Brain microvascular endothelial cell (primary cell): ENCODE measurements around the gene SCYGR3.

Experiments used
- DNase-seq: peaks from one replicate; pipeline ENCODE4 v3.0.0-alpha.2; 2020
- H3K27ac ChIP-seq: fragments of 250-450 bp; sonication (Bioruptor Pico); 2 replicates; pipeline ENCODE4 v1.5.1; 2020; ENCODE audit warnings: mild to moderate bottlenecking, moderate library complexity
- H3K27me3 ChIP-seq: fragments of 250-450 bp; sonication (Bioruptor Pico); replicated peaks from 2 replicates; pipeline ENCODE4 v1.5.1; 2020; ENCODE audit warnings: mild to moderate bottlenecking
- H3K36me3 ChIP-seq: fragments of 250-450 bp; sonication (Bioruptor Pico); replicated peaks from 2 replicates; pipeline ENCODE4 v1.5.1; 2020; ENCODE audit warnings: mild to moderate bottlenecking
- H3K4me3 ChIP-seq: 2 replicates; pipeline ENCODE4 v1.5.1; 2011; ENCODE audit warnings: low read depth, mild to moderate bottlenecking, control low read depth, low read length, moderate library complexity
- CTCF ChIP-seq: IDR thresholded peaks from 2 replicates; pipeline ENCODE4 v1.5.1; 2011; ENCODE audit warnings: low read depth, mild to moderate bottlenecking, moderate library complexity, low read length, control low read depth, inconsistent platforms; ENCODE audit errors: missing control alignments
- in situ Hi-C: cut with HindIII; loops from 2 replicates; pipeline ENCODE4 v1.10.0; 2017; ENCODE audit warnings: low sequenced_read_pairs, low pct_ligation_motif_present

SCYGR3 gene

GRCh38 chr2:227617316-227618230, 2.9 kb upstream of the SCYGR3 start, which contains the start of gene SCYGR4:
Gene SCYGR4 (plus strand): TSS chr2:227617498. CDS start chr2:227617498, 0 bp downstream.
- in situ Hi-C loops = no loop called here
- H3K27ac ChIP-seq = no peak within 1 kb of the TSS
- DNase-seq = peak; percentile 24
- no peaks in the 10 kb centered on the region for H3K36me3 ChIP-seq
- no peak for TF ChIP-seq CTCF
- no peak within 1 kb of the TSS for H3K4me3 ChIP-seq
- no peaks in the 10 kb centered on the region for H3K27me3 ChIP-seq

GRCh38 chr2:227616631-227617030, 2.0 kb upstream of the SCYGR3 start:
- Histone ChIP-seq H3K36me3 (no peaks in the 10 kb centered on the region), H3K4me3 (no peak overlapping the region), H3K27me3 (no peaks in the 10 kb centered on the region), H3K27ac (no peak overlapping the region)
- no peak for DNase-seq
- TF ChIP-seq CTCF = no peak
- in situ Hi-C loops = no loop called here

- in situ Hi-C loops = no loop called here
- Histone ChIP-seq H3K36me3 (no peaks in the 10 kb centered on the region), H3K4me3 (no peak overlapping the region), H3K27me3 (no peaks in the 10 kb centered on the region), H3K27ac (no peak overlapping the region)
- no peak for DNase-seq
- no peak for TF ChIP-seq CTCF
Measured at GRCh38 chr2:227615906-227616305, 1.3 kb upstream of the SCYGR3 start.

GRCh38 chr2:227615181-227615580, 541 bp upstream of the SCYGR3 start:
- DNase-seq = no peak
- no peaks in the 10 kb centered on the region for H3K36me3 ChIP-seq
- H3K4me3 ChIP-seq = no peak overlapping the region
- in situ Hi-C loops = no loop called here
- TF ChIP-seq CTCF = no peak
- H3K27ac ChIP-seq = no peak overlapping the region
- no peaks in the 10 kb centered on the region for H3K27me3 ChIP-seq

GRCh38 chr2:227614246-227614645, 394 bp downstream of the SCYGR3 start:
- DNase-seq = no peak
- no peak for TF ChIP-seq CTCF
- Histone ChIP-seq H3K27me3 (no peaks in the 10 kb centered on the region), H3K36me3 (no peaks in the 10 kb centered on the region), H3K27ac (no peak overlapping the region), H3K4me3 (no peak overlapping the region)
- in situ Hi-C loops = no loop called here
